Lung microvascular endothelial cell (primary cell): ENCODE data around the gene KRT85. TPM values are rescaled to one million over a fixed set of nuclear protein-coding genes. Genes with fewer than 3 reads are reported as not detected.

Experiments used
- DNase-seq, 2 donors: peaks; one replicate each; pipeline versions ENCODE4 v3.0.0 to v3.0.0-alpha.2; 2010; ENCODE audit warnings: low read depth in 2 of 2
- total RNA-seq: library from RNA; depleted of rRNA; stranded (reverse); fragments of >200 nt; gene quantifications from 2 replicates; pipeline ENCODE4 v1.2.1, GENCODE V29; 2014

KRT85 gene
- total RNA-seq, 1 donor from 2014 or later: not detected

DNA sequence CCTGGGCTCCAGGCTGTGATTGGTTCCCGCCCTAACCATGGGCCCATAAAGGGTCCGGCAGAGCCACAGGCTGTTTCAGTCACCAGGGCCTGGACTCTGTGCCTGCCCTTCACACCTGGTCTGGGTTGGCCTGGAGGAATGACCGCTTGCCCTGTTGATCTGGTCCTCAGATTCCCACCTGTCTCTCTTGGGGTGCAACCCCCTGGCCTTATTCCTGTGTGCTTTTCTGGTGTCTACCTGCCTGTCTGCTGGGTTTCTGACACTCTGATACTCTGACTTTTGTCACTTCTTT, 43.2 kb downstream of the KRT85 start:
- DNase-seq: no peak

GRCh38 chr12:52323416-52324152, 43.7 kb downstream of the KRT85 start:
- DNase-seq: no peak

GRCh38 chr12:52323001-52323400, 44.3 kb downstream of the KRT85 start:
- DNase-seq: no peak

GRCh38 chr12:52322069-52322468, 45.2 kb downstream of the KRT85 start:
- DNase-seq: no peak

GRCh38 chr12:52321418-52321817, 45.9 kb downstream of the KRT85 start:
- no peak for DNase-seq

- no peak for DNase-seq
Measured at GRCh38 chr12:52320784-52321400, 46.4 kb downstream of the KRT85 start, which contains the start of gene KRT83. KRT83 (minus strand) TSS chr12:52321398; CDS start chr12:52321335, 63 bp downstream.

GRCh38 chr12:52319097-52319496, 48.2 kb downstream of the KRT85 start:
- no peak for DNase-seq

GRCh38 chr12:52318241-52318990, 48.9 kb downstream of the KRT85 start:
- no peak for DNase-seq

DNA sequence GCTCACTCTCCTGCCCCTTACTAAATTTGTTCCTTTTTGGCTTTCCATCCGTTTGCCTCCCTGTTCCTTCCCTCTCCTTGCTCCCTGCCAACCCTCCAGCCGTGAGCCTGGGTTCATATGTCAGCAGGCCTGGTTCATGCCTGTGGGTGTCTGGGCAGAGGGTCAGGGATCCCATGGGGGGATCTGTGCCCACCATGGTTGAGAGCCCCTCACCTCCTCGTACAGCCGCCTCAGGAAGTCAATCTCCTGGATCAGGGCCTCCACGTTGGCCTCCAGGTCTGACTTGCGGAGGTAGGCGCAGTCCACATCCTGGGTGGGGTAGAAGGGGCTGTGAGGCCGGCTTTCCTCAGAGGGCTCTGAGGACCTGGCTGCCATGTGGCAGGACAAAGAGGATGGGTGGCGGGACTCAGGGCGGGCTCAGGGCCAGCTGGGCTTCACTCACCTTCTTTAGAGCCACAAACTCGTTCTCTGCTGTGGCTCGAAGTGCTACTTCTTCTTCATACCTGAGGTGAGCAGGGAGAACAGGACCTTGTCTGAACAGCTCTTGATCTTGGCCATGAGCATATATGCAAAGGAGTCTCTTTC, 49.7 kb downstream of the KRT85 start:
- no peak for DNase-seq

DNA sequence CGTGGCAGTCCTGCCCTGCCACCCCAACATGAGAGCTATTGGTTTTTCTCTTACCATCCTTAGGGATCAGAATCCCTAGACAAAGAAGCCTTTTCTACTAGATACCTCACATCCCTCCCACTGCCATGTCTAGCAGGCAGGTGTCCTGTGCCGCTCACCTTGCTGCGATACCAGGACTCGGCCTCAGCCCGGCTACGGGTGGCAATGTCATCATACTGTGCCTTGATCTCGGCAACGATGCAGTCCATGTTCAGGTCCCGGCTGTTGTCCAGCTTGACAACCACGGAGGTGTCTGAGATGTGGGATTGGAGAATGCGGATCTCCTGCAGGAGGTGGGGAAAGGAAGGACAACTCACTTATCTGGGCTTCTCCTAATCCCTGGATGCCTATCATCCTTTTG, 50.6 kb downstream of the KRT85 start:
- DNase-seq: no peak

DNA sequence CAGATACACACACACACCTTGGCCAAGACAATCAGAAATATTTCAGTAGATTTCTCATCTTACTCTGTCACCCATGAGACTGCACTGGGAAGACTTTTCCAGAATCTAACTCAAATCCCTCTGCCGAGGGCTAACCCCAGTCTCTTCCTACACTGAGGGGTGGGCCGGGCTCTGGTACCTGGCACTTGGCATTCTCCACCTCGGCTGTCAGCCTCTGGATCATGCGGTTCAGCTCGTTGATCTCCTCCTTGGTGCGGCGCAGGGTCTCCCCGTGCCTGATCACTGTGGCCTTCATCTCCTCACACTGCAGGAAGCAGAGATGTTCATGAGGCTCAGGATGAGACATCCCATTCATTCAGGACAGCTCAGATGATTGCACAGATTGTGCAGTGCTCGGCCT, 51.0 kb downstream of the KRT85 start:
- DNase-seq: no peak

- peak in 1 of 2 donors; percentile 20 for DNase-seq
Measured at GRCh38 chr12:52315721-52316120, 51.6 kb downstream of the KRT85 start.

GRCh38 chr12:52314511-52314910, 52.8 kb downstream of the KRT85 start:
- DNase-seq: no peak

GRCh38 chr12:52313926-52314325, 53.4 kb downstream of the KRT85 start:
- DNase-seq: no peak

GRCh38 chr12:52313461-52313860, 53.8 kb downstream of the KRT85 start:
- no peak for DNase-seq

DNA sequence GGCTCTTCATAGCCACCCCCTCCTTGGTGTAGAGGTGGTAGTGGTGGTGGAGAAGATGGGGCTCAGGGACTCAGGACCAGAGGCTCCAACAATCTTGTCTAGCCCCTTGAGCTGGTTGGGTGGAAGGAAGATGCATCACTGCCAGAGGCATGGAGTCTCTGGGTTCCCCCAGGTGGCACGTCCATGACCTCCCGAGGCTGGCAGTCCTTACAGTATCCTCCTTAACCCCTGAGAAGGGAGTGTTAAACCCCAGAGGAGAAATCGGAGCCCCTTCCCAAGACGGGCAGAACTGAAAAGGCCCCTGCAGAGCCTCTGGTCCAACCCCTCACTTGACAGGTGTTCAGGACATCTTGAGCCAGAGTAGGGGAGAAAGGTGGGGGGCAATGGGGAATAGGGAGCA, 55.2 kb downstream of the KRT85 start:
- DNase-seq: no peak

GRCh38 chr12:52311285-52311648, 56.0 kb downstream of the KRT85 start:
- DNase-seq: no peak

DNA sequence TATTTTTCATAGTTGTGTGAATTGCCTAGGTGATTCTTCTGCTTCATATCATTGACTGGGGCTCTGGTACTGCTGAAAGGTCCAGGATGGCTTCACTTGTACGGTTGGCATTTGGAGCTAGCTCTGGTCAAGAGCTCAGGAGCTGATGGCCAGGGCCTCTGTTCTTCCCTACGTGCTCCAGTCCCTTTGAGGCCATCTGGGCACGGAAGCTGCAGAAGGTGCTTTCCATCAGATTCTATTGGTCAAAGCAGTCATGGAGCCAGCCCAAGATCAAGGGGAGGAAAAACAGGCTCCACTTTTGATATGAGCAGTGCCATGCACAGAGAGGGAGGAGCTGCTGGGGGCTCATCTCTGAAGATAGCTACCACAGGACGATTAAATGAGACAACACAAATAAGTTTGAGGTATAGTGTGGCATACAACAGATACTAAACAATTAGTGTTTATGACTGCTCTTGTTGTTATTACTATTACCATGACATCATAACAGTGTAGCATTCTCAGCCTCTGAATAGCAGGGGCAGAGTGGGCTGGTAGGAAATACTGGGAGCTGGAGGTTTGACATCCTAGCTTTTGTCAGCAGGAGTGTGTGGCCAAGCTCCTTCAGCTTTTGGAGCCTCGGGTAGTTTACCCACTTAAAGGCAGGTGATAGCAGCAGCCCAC, 56.5 kb downstream of the KRT85 start:
- DNase-seq: no peak
